Measurements from ENCODE around the gene SEZ6.

Gene SEZ6

GRCh38 chr17:29045734-29046472, 40.1 kb upstream of the SEZ6 start:
- peaks cover 0 to 5% (median 0%) of the 10 kb centered on the region in 11 experiments; a peak in 2 of 22 replicates for H4K20me1 ChIP-seq
- H3K4me2 ChIP-seq: peak overlapping the region in 5 of 11 experiments; percentile 1 to 91 (median 28); a peak in 8 of 22 replicates
- TF ChIP-seq Cebpa-rat (IDR thresholded peaks at IDR 0.05): no peak
- H3K9me3 ChIP-seq (replicated peaks in 1 of 11): no peaks in the 10 kb centered on the region
- no peaks in the 10 kb centered on the region for H3K36me3 ChIP-seq
- H3K9ac ChIP-seq: no peak overlapping the region
- H3K4me1 ChIP-seq: peaks cover 45 to 77% (median 50%) of the 10 kb centered on the region in 10 experiments
- no peak overlapping the region for H3K4me3 ChIP-seq
- no peak overlapping the region for H3K27ac ChIP-seq
- no peaks in the 10 kb centered on the region for H3K27me3 ChIP-seq

- Histone ChIP-seq H3K27ac (no peak overlapping the region), H3K4me2 (peak overlapping the region; percentile 70 to 97 (median 88); a peak in 16 of 22 replicates), H3K9me3 (replicated peaks in 1 of 11) (no peaks in the 10 kb centered on the region), H3K9ac (no peak overlapping the region), H3K4me3 (no peak overlapping the region), H4K20me1 (peaks cover 0 to 5% (median 0%) of the 10 kb centered on the region in 11 experiments; a peak in 2 of 22 replicates), H3K36me3 (no peaks in the 10 kb centered on the region), H3K4me1 (peaks cover 45 to 86% (median 50%) of the 10 kb centered on the region in 10 experiments), H3K27me3 (no peaks in the 10 kb centered on the region)
- TF ChIP-seq Cebpa-rat (IDR thresholded peaks at IDR 0.05): no peak
Measured at GRCh38 chr17:29045026-29045425, 39.2 kb upstream of the SEZ6 start.

- H3K4me1 ChIP-seq: peaks cover 44 to 81% (median 49%) of the 10 kb centered on the region in 10 experiments
- H3K4me2 ChIP-seq: peak overlapping the region; percentile 70 to 97 (median 88)
- H3K4me3 ChIP-seq: peak overlapping the region in 2 of 10 experiments; percentile 9 to 17; a peak in 2 of 20 replicates
- no peaks in the 10 kb centered on the region for H3K27me3 ChIP-seq
- peaks cover 0 to 5% (median 0%) of the 10 kb centered on the region in 11 experiments; a peak in 2 of 22 replicates for H4K20me1 ChIP-seq
- H3K36me3 ChIP-seq: no peaks in the 10 kb centered on the region
- peak overlapping the region; percentile 3 to 88 (median 65); a peak in 20 of 22 replicates for H3K27ac ChIP-seq
- H3K9ac ChIP-seq: peak overlapping the region in 9 of 11 experiments; percentile 1 to 60 (median 29); a peak in 10 of 22 replicates
- TF ChIP-seq Cebpa-rat (IDR thresholded peaks at IDR 0.05): no peak
- H3K9me3 ChIP-seq (replicated peaks in 1 of 11): no peaks in the 10 kb centered on the region
Measured at GRCh38 chr17:29043539-29044145, 37.8 kb upstream of the SEZ6 start.

- Histone ChIP-seq H3K36me3 (no peaks in the 10 kb centered on the region), H3K27ac (peak within 1 kb of the TSS; percentile 3 to 88 (median 65); a peak in 21 of 22 replicates), H3K4me2 (peak within 1 kb of the TSS; percentile 70 to 97 (median 88)), H3K4me3 (peak within 1 kb of the TSS in 5 of 10 experiments; percentile 3 to 18 (median 8); a peak in 5 of 20 replicates), H3K27me3 (no peaks in the 10 kb centered on the region; a peak in 1 of 22 replicates), H3K9ac (peak within 1 kb of the TSS in 9 of 11 experiments; percentile 16 to 65 (median 48); a peak in 14 of 22 replicates), H3K4me1 (peaks cover 39 to 76% (median 49%) of the 10 kb centered on the region in 10 experiments), H3K9me3 (replicated peaks in 1 of 11) (no peaks in the 10 kb centered on the region), H4K20me1 (peaks cover 0 to 5% (median 0%) of the 10 kb centered on the region in 11 experiments; a peak in 2 of 22 replicates)
- TF ChIP-seq Cebpa-rat (IDR thresholded peaks at IDR 0.05): no peak
Measured at GRCh38 chr17:29042679-29043538, 37.1 kb upstream of the SEZ6 start, which contains the start of gene PIPOX. TSS of gene PIPOX (plus strand) at chr17:29043141. CDS start at chr17:29043226, 85 bp downstream.

- Histone ChIP-seq H3K4me1 (peaks cover 39 to 74% (median 49%) of the 10 kb centered on the region in 10 experiments), H3K27me3 (no peaks in the 10 kb centered on the region; a peak in 1 of 22 replicates), H4K20me1 (peaks cover 0 to 5% (median 0%) of the 10 kb centered on the region in 11 experiments; a peak in 2 of 22 replicates), H3K27ac (peak overlapping the region in 9 of 11 experiments; percentile 56 to 88 (median 72); a peak in 18 of 22 replicates), H3K9ac (peak overlapping the region in 6 of 11 experiments; percentile 31 to 65 (median 52); a peak in 7 of 22 replicates), H3K4me2 (peak overlapping the region; percentile 70 to 97 (median 88)), H3K9me3 (replicated peaks in 1 of 11) (no peaks in the 10 kb centered on the region), H3K36me3 (no peaks in the 10 kb centered on the region), H3K4me3 (peak overlapping the region in 3 of 10 experiments; percentile 3 to 18 (median 8); a peak in 3 of 20 replicates)
- TF ChIP-seq Cebpa-rat (IDR thresholded peaks at IDR 0.05): no peak
Measured at GRCh38 chr17:29042026-29042678, 36.3 kb upstream of the SEZ6 start.

DNA sequence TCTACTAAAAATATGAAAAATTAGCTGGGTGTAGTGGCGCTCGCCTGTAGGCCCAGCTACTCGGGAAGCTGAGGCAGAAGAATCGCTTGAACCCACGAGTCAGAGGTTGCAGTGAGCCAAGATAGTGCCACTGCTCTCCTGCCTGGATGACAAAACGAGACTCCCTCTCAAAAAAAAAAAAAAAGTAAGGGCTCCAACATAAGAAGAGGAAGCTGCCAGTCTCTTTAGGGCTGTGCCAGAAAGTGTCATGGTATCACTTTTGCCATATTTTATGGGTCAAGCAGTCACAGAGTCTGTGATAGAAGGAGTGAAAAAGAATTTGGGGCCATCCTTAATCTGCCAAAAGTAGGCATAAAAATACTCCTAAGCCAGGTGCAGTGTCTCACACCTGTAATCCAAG, 35.7 kb upstream of the SEZ6 start:
- Histone ChIP-seq H3K36me3 (no peaks in the 10 kb centered on the region), H4K20me1 (peaks cover 0 to 5% (median 0%) of the 10 kb centered on the region in 11 experiments; a peak in 2 of 22 replicates), H3K4me2 (peak overlapping the region; percentile 70 to 97 (median 88); a peak in 18 of 22 replicates), H3K9me3 (replicated peaks in 1 of 11) (no peaks in the 10 kb centered on the region), H3K4me3 (no peak overlapping the region), H3K27ac (peak overlapping the region in 6 of 11 experiments; percentile 56 to 88 (median 75); a peak in 6 of 22 replicates), H3K27me3 (no peaks in the 10 kb centered on the region; a peak in 1 of 22 replicates), H3K9ac (0 out of 22 replicates have a peak overlapping the region, but pooled peaks of 1 of the 11 experiments have one; percentile 60), H3K4me1 (peaks cover 39 to 71% (median 49%) of the 10 kb centered on the region in 10 experiments)
- TF ChIP-seq Cebpa-rat (IDR thresholded peaks at IDR 0.05): no peak

DNA sequence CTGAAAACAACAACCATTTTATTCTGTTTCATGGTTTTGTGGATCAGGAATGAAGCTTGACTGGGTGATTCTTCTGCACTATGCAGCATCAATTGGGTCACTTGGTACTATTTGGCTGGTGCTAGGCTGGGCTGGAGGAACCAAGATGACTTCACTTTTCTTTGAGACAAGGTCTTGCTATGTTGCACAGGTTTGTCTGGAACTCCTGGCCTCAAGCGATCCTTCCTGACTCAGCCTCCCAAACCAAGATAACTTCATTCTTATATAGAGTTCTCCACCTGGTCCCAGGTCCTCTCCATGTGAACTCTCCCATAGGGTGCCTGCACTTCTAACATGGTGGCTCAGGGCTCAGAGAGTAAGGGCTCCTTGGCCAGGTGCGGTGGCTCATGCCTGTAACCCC, 35.3 kb upstream of the SEZ6 start:
- TF ChIP-seq Cebpa-rat (IDR thresholded peaks at IDR 0.05): no peak
- Histone ChIP-seq H3K4me2 (peak overlapping the region in 3 of 11 experiments; percentile 88 to 94 (median 91); a peak in 6 of 22 replicates), H3K27ac (no peak overlapping the region)

More for the DNA sequence above, 35.3 kb upstream of the SEZ6 start:
- no peaks in the 10 kb centered on the region; a peak in 2 of 22 replicates for H3K27me3 ChIP-seq
- no peak overlapping the region for H3K4me3 ChIP-seq
- H3K9me3 ChIP-seq (replicated peaks in 1 of 11): no peaks in the 10 kb centered on the region
- H3K9ac ChIP-seq: no peak overlapping the region
- peaks cover 39 to 66% (median 49%) of the 10 kb centered on the region in 10 experiments for H3K4me1 ChIP-seq
- H4K20me1 ChIP-seq: peaks cover 0 to 5% (median 0%) of the 10 kb centered on the region in 11 experiments; a peak in 2 of 22 replicates
- H3K36me3 ChIP-seq: no peaks in the 10 kb centered on the region

All from BLaER1 treated with 17β-estradiol and CSF1 and Interleukin-3, amounts not matched to agents 10 nM and 100 nM (cell line).